GM23338 (cell line): ENCODE data around the gene RAP1GAP2. TPM values are rescaled to one million over a fixed set of nuclear protein-coding genes. Genes with fewer than 3 reads are reported as not detected.
A peak's percentile ranks its signal among the peaks of the same experiment; 100 is the strongest.

Experiments
- ATAC-seq: fragments of 200-7000 bp; cut with Tn5 transposase; 3 replicates; pipeline ENCODE4 v1.9.1; 2020
- DNase-seq: peaks from one replicate; pipeline ENCODE4 v3.0.0-alpha.2; 2015; ENCODE audit warnings: low spot score
- H2AFZ ChIP-seq: fragments of 200-600 bp; sonication (generic); 2 replicates; pipeline ENCODE4 v1.8.0; 2016; ENCODE audit warnings: antibody characterized with exemption, mild to moderate bottlenecking, moderate library complexity
- H3F3A ChIP-seq: fragments of 200-600 bp; sonication (generic); replicated peaks from 2 replicates; pipeline ENCODE4 v1.8.0; 2017; ENCODE audit warnings: antibody characterized with exemption, mixed run types, low read depth
- H3K27ac ChIP-seq: fragments of 200-600 bp; sonication (generic); 2 replicates; pipeline ENCODE4 v1.6.1; 2016; ENCODE audit warnings: low read depth
- H3K27me3 ChIP-seq: fragments of 200-600 bp; sonication (generic); 2 replicates; pipeline ENCODE4 v1.8.0; 2016; ENCODE audit warnings: mild to moderate bottlenecking, mixed run types, moderate library complexity; ENCODE audit not compliant: insufficient read depth
- H3K36me3 ChIP-seq: fragments of 200-600 bp; sonication (generic); 2 replicates; pipeline ENCODE4 v1.8.0; 2016; ENCODE audit warnings: mild to moderate bottlenecking; ENCODE audit not compliant: insufficient read depth
- H3K4me1 ChIP-seq: fragments of 200-600 bp; sonication (generic); 2 replicates; pipeline ENCODE4 v1.8.0; 2016; ENCODE audit warnings: mild to moderate bottlenecking, moderate library complexity; ENCODE audit not compliant: insufficient read depth
- H3K4me2 ChIP-seq: fragments of 200-600 bp; sonication (generic); 2 replicates; pipeline ENCODE4 v1.7.1; 2017; ENCODE audit warnings: mixed run types
- H3K4me3 ChIP-seq: fragments of 200-600 bp; sonication (generic); 2 replicates; pipeline ENCODE4 v1.6.1; 2016; ENCODE audit warnings: mixed run types
- H3K79me2 ChIP-seq: fragments of 200-600 bp; sonication (generic); replicated peaks from 2 replicates; pipeline ENCODE4 v1.8.0; 2017; ENCODE audit warnings: mild to moderate bottlenecking; ENCODE audit not compliant: insufficient read depth
- H3K9me2 ChIP-seq: fragments of 200-600 bp; sonication (generic); 2 replicates; pipeline ENCODE4 v1.8.0; 2017; ENCODE audit not compliant: insufficient read depth
- H4K20me1 ChIP-seq: fragments of 200-600 bp; sonication (generic); replicated peaks from 2 replicates; pipeline ENCODE4 v1.8.0; 2017; ENCODE audit warnings: mild to moderate bottlenecking; ENCODE audit not compliant: insufficient read depth
- H3K27ac Mint-ChIP-seq: 2 replicates; pipeline ENCODE4 v1.8.0; 2020; ENCODE audit warnings: inconsistent platforms, mild to moderate bottlenecking, moderate library complexity, mixed read lengths
- H3K27me3 Mint-ChIP-seq: 3 replicates; pipeline ENCODE4 v1.8.0; 2022; ENCODE audit warnings: low read depth, mild to moderate bottlenecking, moderate library complexity, mixed read lengths, inconsistent platforms; ENCODE audit not compliant: insufficient read depth, poor library complexity
- H3K36me3 Mint-ChIP-seq: 3 replicates; pipeline ENCODE4 v1.8.0; 2021; ENCODE audit warnings: low read depth, mild to moderate bottlenecking, inconsistent platforms, moderate library complexity, mixed read lengths
- H3K4me1 Mint-ChIP-seq: 3 replicates; pipeline ENCODE4 v1.8.0; 2020; ENCODE audit warnings: mild to moderate bottlenecking, inconsistent platforms, mixed read lengths
- H3K4me3 Mint-ChIP-seq: 3 replicates; pipeline ENCODE4 v1.8.0; 2021; ENCODE audit warnings: moderate library complexity, mild to moderate bottlenecking, inconsistent platforms, mixed read lengths
- H3K9me3 Mint-ChIP-seq: 3 replicates; pipeline ENCODE4 v1.8.0; 2020; ENCODE audit warnings: moderate library complexity, mild to moderate bottlenecking, inconsistent platforms, mixed read lengths
- EZH2 ChIP-seq: fragments of 200-600 bp; sonication (generic); IDR thresholded peaks from one replicate; pipeline ENCODE4 v1.8.0; 2017; ENCODE audit warnings: antibody characterized with exemption, mild to moderate bottlenecking, low read depth; ENCODE audit not compliant: unreplicated experiment
- EZH2phosphoT487 ChIP-seq: fragments of 200-600 bp; sonication (generic); IDR thresholded peaks from one replicate; pipeline ENCODE4 v1.8.1; 2018; ENCODE audit warnings: antibody characterized with exemption; ENCODE audit not compliant: unreplicated experiment
- NANOG ChIP-seq: IDR thresholded peaks from 2 replicates; pipeline ENCODE4 v1.6.1; 2016; ENCODE audit warnings: antibody characterized with exemption, borderline replicate concordance
- POLR2AphosphoS5 ChIP-seq: IDR thresholded peaks from 2 replicates; pipeline ENCODE4 v1.6.1; 2016; ENCODE audit warnings: antibody characterized with exemption, low read depth
- STAT1 ChIP-seq: IDR thresholded peaks from one replicate; pipeline ENCODE4 v1.6.1; 2016; ENCODE audit warnings: antibody characterized with exemption; ENCODE audit not compliant: unreplicated experiment
- ZNF114 ChIP-seq: fragments of 250-450 bp; sonication (Bioruptor Pico); IDR thresholded peaks from 2 replicates; pipeline ENCODE4 v1.5.0; 2020; ENCODE audit warnings: mild to moderate bottlenecking, moderate library complexity
- ZNF331 ChIP-seq: fragments of 250-450 bp; sonication (Bioruptor Pico); IDR thresholded peaks from 2 replicates; pipeline ENCODE4 v1.5.0; 2020; ENCODE audit warnings: low read depth, mild to moderate bottlenecking, moderate library complexity
- polyA plus RNA-seq: library from polyadenylated mRNA; unstranded; fragments of >200 nt; fragmentation: Nextera tagmentation; extraction: Ambion mirVana; gene quantifications from 2 replicates; pipeline ENCODE4 v1.2.1, GENCODE V29; 2016
- total RNA-seq: library from RNA; depleted of rRNA; stranded (reverse); fragments of >200 nt; shearing (Covaris generic); gene quantifications from 2 replicates; pipeline ENCODE4 v1.2.3, GENCODE V29; 2014
- TF ChIP-seq, protein P1 (sequence below), 2 experiments: fragments of 200-600 bp in 1 of 2; sonication (generic) in 1 of 2; conservative IDR thresholded peaks; 2 replicates each; pipeline versions ENCODE4 v1.5.1 to v1.6.1; 2016 to 2017; ENCODE audit warnings: antibody characterized with exemption in 2 of 2, low read depth in 2 of 2, mild to moderate bottlenecking in 2 of 2, moderate library complexity in 1 of 2
- TF ChIP-seq, protein P2 (sequence below): IDR thresholded peaks from 2 replicates; pipeline ENCODE4 v1.6.1; 2016; ENCODE audit warnings: antibody characterized with exemption

RAP1GAP2 gene
- total and polyA plus RNA-seq, 2 experiments from 2014 or later: 17.8 to 46.1 TPM

DNA sequence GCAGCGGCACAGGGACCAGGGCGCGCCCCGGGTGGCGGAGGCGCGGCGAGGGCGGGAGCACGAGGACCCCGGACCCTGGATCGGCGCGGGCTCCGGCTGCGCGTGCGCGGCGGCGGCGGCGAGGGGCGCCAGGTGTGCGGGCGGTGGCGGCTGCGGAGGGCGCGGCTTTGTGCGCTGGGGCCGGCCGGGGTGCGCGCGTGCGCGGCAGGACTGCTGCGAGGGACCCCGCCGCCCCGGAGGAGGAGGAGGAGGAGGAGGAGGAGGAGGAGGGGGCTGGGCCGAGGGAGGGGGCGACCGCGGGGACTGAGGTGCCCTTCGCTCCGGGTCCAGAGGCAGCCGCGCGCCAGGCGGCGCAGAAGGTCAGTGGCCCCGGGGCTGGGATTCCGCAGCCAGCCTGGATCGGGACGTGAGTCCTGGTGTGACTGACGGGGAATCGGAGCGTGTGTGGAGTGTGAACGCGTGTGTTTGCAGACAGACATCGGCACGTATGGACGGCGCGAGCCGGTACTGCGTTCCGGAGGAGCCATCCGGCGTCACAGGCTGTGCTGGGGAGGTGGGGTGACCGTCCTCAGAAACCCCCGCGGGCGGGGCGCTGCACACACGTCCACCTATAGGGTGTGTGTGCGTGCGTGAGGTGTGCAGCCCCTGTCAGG lies 19.5 kb upstream of the RAP1GAP2 start:
- Histone ChIP-seq H3K27me3 (no peaks in the 10 kb centered on the region; the same call in 1 of the 2 replicates), H3F3A (peaks cover 11% of the 10 kb centered on the region; the same call in 1 of the 2 replicates), H3K79me2 (no peaks in the 10 kb centered on the region), H3K4me2 (peak overlapping the region; percentile 93), H2AFZ (peak overlapping the region; percentile 96), H3K36me3 (no peaks in the 10 kb centered on the region), H3K27ac (no peak overlapping the region), H4K20me1 (no peaks in the 10 kb centered on the region; the same call in 1 of the 2 replicates), H3K4me1 (0 out of 2 replicates have a peak, but pooled peaks cover 4% of the 10 kb centered on the region), H3K4me3 (peak overlapping the region; percentile 90), H3K9me2 (no peaks in the 10 kb centered on the region)
- DNase-seq (peak; percentile 84), ATAC-seq (peak; percentile 76)
- no peaks in the 10 kb centered on the region for H3K36me3 Mint-ChIP-seq
- H3K27ac Mint-ChIP-seq: no peak overlapping the region
- TF ChIP-seq ZNF331 (CRISPR knock-in tag) (no peak), ZNF114 (CRISPR knock-in tag) (no peak), EZH2 (no peak), NANOG (no peak), STAT1 (no peak), POLR2AphosphoS5 (peak; percentile 64), EZH2phosphoT487 (no peak)
- TF ChIP-seq, protein P1, sequence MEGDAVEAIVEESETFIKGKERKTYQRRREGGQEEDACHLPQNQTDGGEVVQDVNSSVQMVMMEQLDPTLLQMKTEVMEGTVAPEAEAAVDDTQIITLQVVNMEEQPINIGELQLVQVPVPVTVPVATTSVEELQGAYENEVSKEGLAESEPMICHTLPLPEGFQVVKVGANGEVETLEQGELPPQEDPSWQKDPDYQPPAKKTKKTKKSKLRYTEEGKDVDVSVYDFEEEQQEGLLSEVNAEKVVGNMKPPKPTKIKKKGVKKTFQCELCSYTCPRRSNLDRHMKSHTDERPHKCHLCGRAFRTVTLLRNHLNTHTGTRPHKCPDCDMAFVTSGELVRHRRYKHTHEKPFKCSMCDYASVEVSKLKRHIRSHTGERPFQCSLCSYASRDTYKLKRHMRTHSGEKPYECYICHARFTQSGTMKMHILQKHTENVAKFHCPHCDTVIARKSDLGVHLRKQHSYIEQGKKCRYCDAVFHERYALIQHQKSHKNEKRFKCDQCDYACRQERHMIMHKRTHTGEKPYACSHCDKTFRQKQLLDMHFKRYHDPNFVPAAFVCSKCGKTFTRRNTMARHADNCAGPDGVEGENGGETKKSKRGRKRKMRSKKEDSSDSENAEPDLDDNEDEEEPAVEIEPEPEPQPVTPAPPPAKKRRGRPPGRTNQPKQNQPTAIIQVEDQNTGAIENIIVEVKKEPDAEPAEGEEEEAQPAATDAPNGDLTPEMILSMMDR (conservative IDR thresholded peaks at IDR 0.05; ENCODE audit: low read depth in 2 of 2): 0 out of 4 replicates have a peak, but pooled peaks of 1 of the 2 experiments have one; percentile 2
- peaks cover 26% of the 10 kb centered on the region for H3K27me3 Mint-ChIP-seq
- no peaks in the 10 kb centered on the region for H3K9me3 Mint-ChIP-seq
- peak overlapping the region; percentile 81 for H3K4me3 Mint-ChIP-seq
- peaks cover 8% of the 10 kb centered on the region; the same call in 2 of the 3 replicates for H3K4me1 Mint-ChIP-seq

DNA sequence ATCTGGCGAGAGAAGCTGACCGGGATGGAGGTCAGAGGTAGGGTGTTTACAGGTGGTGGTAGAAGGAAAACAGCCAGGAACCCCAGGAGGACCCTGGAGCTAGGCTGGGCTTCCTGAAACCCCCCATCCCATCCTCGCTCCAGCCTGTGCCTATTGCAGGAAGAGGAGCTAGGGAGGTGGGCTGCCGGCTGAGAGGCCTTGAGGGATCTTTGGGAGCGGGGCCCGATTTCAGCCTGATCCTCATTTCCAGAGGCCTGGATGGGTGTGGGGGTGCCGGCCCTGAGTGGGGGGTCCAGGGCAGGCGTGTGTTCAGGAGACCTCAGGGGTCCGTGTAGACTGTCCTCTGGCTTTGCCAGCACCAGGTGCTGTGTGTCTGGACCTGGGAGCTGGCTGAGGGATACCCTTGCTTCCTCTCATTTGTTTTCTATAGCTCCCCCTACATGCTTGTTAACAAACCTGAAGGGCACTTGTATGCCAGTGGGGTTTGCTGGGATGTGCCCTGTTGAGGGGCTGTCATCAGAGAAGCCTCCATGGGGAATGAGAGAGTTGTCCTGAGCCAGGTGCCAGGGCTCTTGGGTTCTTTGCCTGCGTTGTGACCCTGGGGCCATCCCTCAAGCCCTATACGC lies 18.9 kb upstream of the RAP1GAP2 start:
- peak overlapping the region; percentile 81 for H3K4me3 Mint-ChIP-seq
- Histone ChIP-seq H3K4me2 (peak overlapping the region; percentile 93), H3K4me3 (peak overlapping the region; percentile 90), H2AFZ (peak overlapping the region; percentile 96), H3K27ac (no peak overlapping the region), H4K20me1 (no peaks in the 10 kb centered on the region; the same call in 1 of the 2 replicates), H3K4me1 (0 out of 2 replicates have a peak, but pooled peaks cover 4% of the 10 kb centered on the region), H3K79me2 (no peaks in the 10 kb centered on the region), H3K9me2 (no peaks in the 10 kb centered on the region), H3K36me3 (no peaks in the 10 kb centered on the region), H3K27me3 (no peaks in the 10 kb centered on the region; the same call in 1 of the 2 replicates), H3F3A (peaks cover 11% of the 10 kb centered on the region; the same call in 1 of the 2 replicates)
- peaks cover 8% of the 10 kb centered on the region; the same call in 2 of the 3 replicates for H3K4me1 Mint-ChIP-seq
- TF ChIP-seq STAT1: no peak
- TF ChIP-seq, protein P1 (conservative IDR thresholded peaks at IDR 0.05; ENCODE audit: low read depth in 2 of 2): peak; percentile 25 to 49; a peak in 3 of 4 replicates
- TF ChIP-seq, protein P2, sequence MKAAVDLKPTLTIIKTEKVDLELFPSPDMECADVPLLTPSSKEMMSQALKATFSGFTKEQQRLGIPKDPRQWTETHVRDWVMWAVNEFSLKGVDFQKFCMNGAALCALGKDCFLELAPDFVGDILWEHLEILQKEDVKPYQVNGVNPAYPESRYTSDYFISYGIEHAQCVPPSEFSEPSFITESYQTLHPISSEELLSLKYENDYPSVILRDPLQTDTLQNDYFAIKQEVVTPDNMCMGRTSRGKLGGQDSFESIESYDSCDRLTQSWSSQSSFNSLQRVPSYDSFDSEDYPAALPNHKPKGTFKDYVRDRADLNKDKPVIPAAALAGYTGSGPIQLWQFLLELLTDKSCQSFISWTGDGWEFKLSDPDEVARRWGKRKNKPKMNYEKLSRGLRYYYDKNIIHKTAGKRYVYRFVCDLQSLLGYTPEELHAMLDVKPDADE: no peak
- DNase-seq (peak; percentile 71), ATAC-seq (peak; percentile 55)
- H3K27ac Mint-ChIP-seq: no peak overlapping the region
- peaks cover 26% of the 10 kb centered on the region for H3K27me3 Mint-ChIP-seq
- H3K9me3 Mint-ChIP-seq: no peaks in the 10 kb centered on the region
- H3K36me3 Mint-ChIP-seq: no peaks in the 10 kb centered on the region
